PC-3 (cell line): Measurements from ENCODE around the gene NCOA7. TPM values are rescaled to one million over a fixed set of nuclear protein-coding genes. Genes with fewer than 3 reads are reported as not detected.

Experiments
- ATAC-seq: fragments of 200-7000 bp; cut with Tn5 transposase; 2 replicates; pipeline ENCODE4 v1.9.1; 2020; ENCODE audit warnings: mild to moderate bottlenecking, moderate library complexity
- BruUV-seq: library from RNA; stranded (reverse); fragments of 400-500 nt; replicated peaks from 2 replicates; lab custom pipeline; 2021; lab: Mats Ljungman, UMichigan
- CTCF ChIA-PET: fragments of 300-600 bp; sonication (Branson Sonifier 250); formaldehyde crosslinking; loops from one replicate; lab custom pipeline; 2022; ENCODE audit warnings: antibody characterized with exemption; lab: Charles Lee
- POLR2A ChIA-PET: fragments of 300-600 bp; sonication (Branson Sonifier 250); formaldehyde crosslinking; loops from one replicate; lab custom pipeline; 2022; ENCODE audit warnings: antibody characterized with exemption; ENCODE audit not compliant: unreplicated experiment; lab: Charles Lee
- DNase-seq: peaks from one replicate; pipeline ENCODE4 v3.0.0-alpha.2; 2015
- H2AFZ ChIP-seq: fragments of 300-600 bp; sonication (generic); 2 replicates; pipeline ENCODE4 v1.6.0; 2016; ENCODE audit warnings: antibody characterized with exemption, low read length
- H3F3A ChIP-seq: fragments of 300-600 bp; sonication (generic); one replicate; pipeline ENCODE4 v1.6.0; 2017; ENCODE audit warnings: antibody characterized with exemption, low read length, control low read depth, mild to moderate bottlenecking; ENCODE audit not compliant: unreplicated experiment
- H3K27ac ChIP-seq: fragments of 300-600 bp; sonication (generic); 2 replicates; pipeline ENCODE4 v1.5.1; 2016; ENCODE audit warnings: mild to moderate bottlenecking, low read length
- H3K27me3 ChIP-seq: fragments of 300-600 bp; sonication (generic); 2 replicates; pipeline ENCODE4 v1.6.1; 2016; ENCODE audit warnings: low read length, mixed read lengths
- H3K36me3 ChIP-seq: fragments of 300-600 bp; sonication (generic); 2 replicates; pipeline ENCODE4 v1.6.1; 2016; ENCODE audit warnings: low read depth, mixed run types, low read length, mixed read lengths
- H3K4me1 ChIP-seq: fragments of 300-600 bp; sonication (generic); 2 replicates; pipeline ENCODE4 v1.5.1; 2016; ENCODE audit warnings: low read length; ENCODE audit not compliant: insufficient read depth
- H3K4me2 ChIP-seq: fragments of 300-600 bp; sonication (generic); 2 replicates; pipeline ENCODE4 v1.6.0; 2016; ENCODE audit warnings: low read length
- H3K4me3 ChIP-seq: fragments of 300-600 bp; sonication (generic); 2 replicates; pipeline ENCODE4 v1.5.1; 2016; ENCODE audit warnings: mild to moderate bottlenecking, low read length, mixed read lengths
- H3K79me2 ChIP-seq: fragments of 300-600 bp; sonication (generic); 2 replicates; pipeline ENCODE4 v1.6.1; 2017; ENCODE audit warnings: low read length, mixed read lengths
- H3K9ac ChIP-seq: fragments of 300-600 bp; sonication (generic); 2 replicates; pipeline ENCODE4 v1.6.0; 2016; ENCODE audit warnings: mild to moderate bottlenecking, low read length
- H3K9me2 ChIP-seq: fragments of 300-600 bp; sonication (generic); replicated peaks from 2 replicates; pipeline ENCODE4 v1.6.1; 2016; ENCODE audit warnings: mixed run types, low read length, mixed read lengths
- H3K9me3 ChIP-seq: fragments of 300-600 bp; sonication (generic); 2 replicates; pipeline ENCODE4 v1.6.1; 2016; ENCODE audit warnings: low read length, mixed read lengths
- H4K20me1 ChIP-seq: fragments of 300-600 bp; sonication (generic); 2 replicates; pipeline ENCODE4 v1.6.1; 2016; ENCODE audit warnings: low read length, mixed read lengths
- EZH2 ChIP-seq: fragments of 300-600 bp; sonication (generic); IDR thresholded peaks from one replicate; pipeline ENCODE4 v1.6.1; 2017; ENCODE audit warnings: antibody characterized with exemption, mild to moderate bottlenecking, low read length; ENCODE audit not compliant: unreplicated experiment
- EZH2phosphoT487 ChIP-seq: fragments of 300-600 bp; sonication (generic); IDR thresholded peaks from 2 replicates; pipeline ENCODE4 v1.6.1; 2018; ENCODE audit warnings: mild to moderate bottlenecking, antibody characterized with exemption, low read length, borderline replicate concordance
- intact Hi-C: fragments of 100-400 bp; cut with micrococcal nuclease; formaldehyde crosslinking; loops from 2 replicates; pipeline ENCODE4 v1.9.0; 2023
- total RNA-seq: library from RNA; depleted of rRNA; stranded (reverse); fragments of >200 nt; gene quantifications from 2 replicates; pipeline ENCODE4 v1.2.3, GENCODE V29; 2014
- TF ChIP-seq, protein P1 (sequence below): fragments of 300-600 bp; sonication (generic); conservative IDR thresholded peaks from 2 replicates; pipeline ENCODE4 v1.5.1; 2017; ENCODE audit warnings: antibody characterized with exemption, low read depth, mild to moderate bottlenecking, low read length

NCOA7 gene
- total RNA-seq, 1 experiment from 2014 or later: 13.4 TPM

DNA sequence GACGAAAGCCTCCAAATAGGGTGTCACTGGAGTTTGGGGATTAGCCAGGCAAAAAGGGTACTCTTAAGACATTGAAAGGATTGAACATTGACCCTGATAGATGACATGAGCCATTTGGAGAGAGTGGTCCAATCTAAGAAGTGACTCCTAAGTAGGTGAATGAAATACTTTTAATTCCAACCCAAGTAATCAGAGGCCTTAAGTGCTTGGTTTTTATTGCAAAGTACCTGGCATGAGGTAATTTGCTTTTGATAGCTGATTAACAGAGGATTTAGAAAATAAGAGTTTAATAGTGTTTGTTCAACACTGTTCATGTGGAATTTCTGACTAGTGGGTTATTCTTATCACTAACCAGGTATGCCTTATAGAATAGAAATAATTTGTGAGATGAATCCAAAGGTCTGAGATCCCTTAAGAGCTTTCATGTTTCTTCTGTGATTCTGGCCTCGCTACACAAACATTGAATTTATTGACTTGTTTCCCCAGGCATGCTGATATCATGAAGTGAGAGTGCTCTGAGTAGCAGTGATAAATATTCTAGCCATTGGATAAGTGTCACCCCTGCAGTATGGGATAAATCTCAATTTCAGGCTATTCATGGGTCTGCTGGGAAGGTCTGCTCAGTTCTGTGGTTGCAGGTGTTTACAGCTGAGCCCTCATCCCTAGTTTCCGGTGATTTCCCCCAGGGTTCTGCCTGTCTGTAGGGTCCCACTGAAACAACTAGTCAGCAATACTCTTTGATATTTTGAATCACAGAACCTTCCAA lies 6.5 kb downstream of the NCOA7 start:
- Histone ChIP-seq H3K4me2 (peak overlapping the region; percentile 74), H3K9ac (no peak overlapping the region), H3F3A (no peaks in the 10 kb centered on the region), H3K27ac (0 out of 2 replicates have a peak overlapping the region, but pooled peaks have one; percentile 20), H3K9me2 (no peaks in the 10 kb centered on the region), H3K27me3 (no peaks in the 10 kb centered on the region), H4K20me1 (no peaks in the 10 kb centered on the region), H3K9me3 (no peaks in the 10 kb centered on the region), H3K79me2 (peaks cover 22% of the 10 kb centered on the region), H3K36me3 (no peaks in the 10 kb centered on the region), H3K4me3 (no peak overlapping the region), H3K4me1 (peaks cover 52% of the 10 kb centered on the region), H2AFZ (no peak overlapping the region)
- ChIA-PET CTCF (no interaction called here), POLR2A (interaction anchor here (0.7 kb wide), 1 partner anchor 11 kb away, joined by 3 read pairs; no protein-coding TSS in a partner anchor)
- no peak for TF ChIP-seq EZH2
- TF ChIP-seq, protein P1, sequence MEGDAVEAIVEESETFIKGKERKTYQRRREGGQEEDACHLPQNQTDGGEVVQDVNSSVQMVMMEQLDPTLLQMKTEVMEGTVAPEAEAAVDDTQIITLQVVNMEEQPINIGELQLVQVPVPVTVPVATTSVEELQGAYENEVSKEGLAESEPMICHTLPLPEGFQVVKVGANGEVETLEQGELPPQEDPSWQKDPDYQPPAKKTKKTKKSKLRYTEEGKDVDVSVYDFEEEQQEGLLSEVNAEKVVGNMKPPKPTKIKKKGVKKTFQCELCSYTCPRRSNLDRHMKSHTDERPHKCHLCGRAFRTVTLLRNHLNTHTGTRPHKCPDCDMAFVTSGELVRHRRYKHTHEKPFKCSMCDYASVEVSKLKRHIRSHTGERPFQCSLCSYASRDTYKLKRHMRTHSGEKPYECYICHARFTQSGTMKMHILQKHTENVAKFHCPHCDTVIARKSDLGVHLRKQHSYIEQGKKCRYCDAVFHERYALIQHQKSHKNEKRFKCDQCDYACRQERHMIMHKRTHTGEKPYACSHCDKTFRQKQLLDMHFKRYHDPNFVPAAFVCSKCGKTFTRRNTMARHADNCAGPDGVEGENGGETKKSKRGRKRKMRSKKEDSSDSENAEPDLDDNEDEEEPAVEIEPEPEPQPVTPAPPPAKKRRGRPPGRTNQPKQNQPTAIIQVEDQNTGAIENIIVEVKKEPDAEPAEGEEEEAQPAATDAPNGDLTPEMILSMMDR: no peak
- TF ChIP-seq EZH2phosphoT487: no peak
- no TSS peak for BruUV-seq
- no peak for DNase-seq
- intact Hi-C loops: no loop called here
- ATAC-seq: no peak

DNA sequence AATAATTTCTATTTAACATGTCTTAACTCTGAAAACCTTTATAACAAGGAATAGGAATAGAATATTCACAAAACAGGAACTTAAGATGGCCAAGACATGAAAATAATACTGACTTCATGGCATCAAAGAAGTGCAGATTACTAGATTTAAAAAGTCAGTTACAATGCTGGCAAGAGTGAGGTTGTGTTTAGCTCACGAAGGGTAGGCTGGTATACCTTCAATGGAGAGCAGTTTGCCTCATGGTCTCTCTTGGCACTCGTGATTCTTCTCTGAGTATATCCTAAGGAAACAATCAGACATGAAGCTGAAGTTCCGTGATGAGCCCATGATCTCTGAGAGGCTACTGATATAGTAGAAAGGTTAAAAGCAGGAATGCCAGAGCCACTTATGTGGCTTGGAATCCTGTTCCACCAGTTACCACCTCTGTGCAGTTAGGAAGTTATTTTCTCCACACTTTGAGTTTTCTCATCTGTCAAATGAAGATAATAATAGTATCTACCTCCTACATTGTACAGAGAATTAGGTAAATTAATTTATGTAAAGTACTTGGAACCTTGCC lies 7.2 kb downstream of the NCOA7 start:
- POLR2A ChIA-PET: no interaction called here
- H3K4me3 ChIP-seq: 0 out of 2 replicates have a peak overlapping the region, but pooled peaks have one; percentile 28
- DNase-seq: peak; percentile 62
- H3K9me3 ChIP-seq: no peaks in the 10 kb centered on the region
- no peaks in the 10 kb centered on the region for H3K27me3 ChIP-seq
- BruUV-seq: no TSS peak
- H3K9me2 ChIP-seq: no peaks in the 10 kb centered on the region
- H3K36me3 ChIP-seq: no peaks in the 10 kb centered on the region
- no peak overlapping the region for H3K9ac ChIP-seq
- H4K20me1 ChIP-seq: no peaks in the 10 kb centered on the region
- H3K79me2 ChIP-seq: peaks cover 16% of the 10 kb centered on the region
- TF ChIP-seq EZH2phosphoT487: no peak
- TF ChIP-seq EZH2: no peak
- TF ChIP-seq, protein P1: no peak
- no peaks in the 10 kb centered on the region for H3F3A ChIP-seq
- intact Hi-C loops: no loop called here
- peak overlapping the region; percentile 74 for H3K4me2 ChIP-seq
- peaks cover 48% of the 10 kb centered on the region for H3K4me1 ChIP-seq
- ATAC-seq: peak; percentile 47; the same call in 1 of the 2 replicates
- peak overlapping the region; percentile 20; the same call in 1 of the 2 replicates for H3K27ac ChIP-seq
- CTCF ChIA-PET: no interaction called here
- H2AFZ ChIP-seq: peak overlapping the region; percentile 50; the same call in 1 of the 2 replicates
